Measurements from ENCODE around the gene LCMT1.
"Not testable (repeated sequence)": the region's sequence is repeated elsewhere in the genome, so short reads cannot be mapped to it uniquely, and the experiment has no call there.

LCMT1 gene

GRCh38 chr16:25177831-25178688, 66.5 kb downstream of the LCMT1 start:
- H3K27ac ChIP-seq (ENCODE audit: low read depth, low read length): no peak overlapping the region
- no peak overlapping the region for H2BK12ac ChIP-seq (ENCODE audit: low read length)
- no peaks in the 10 kb centered on the region for H3K27me3 ChIP-seq (ENCODE audit: insufficient read depth, low read length)
- no peak overlapping the region for H3K9ac ChIP-seq (ENCODE audit: low read length)
- H3K36me3 ChIP-seq (ENCODE audit: control insufficient read depth in 1 of 2, insufficient read depth in 2 of 2, low read length in 2 of 2): peaks cover 9% of the 10 kb centered on the region in 2 experiments
- H3K79me1 ChIP-seq (ENCODE audit: low read length): no peaks in the 10 kb centered on the region
- H2AK5ac ChIP-seq (ENCODE audit: low read length): no peak overlapping the region
- no peak overlapping the region for H3K4me3 ChIP-seq (ENCODE audit: low read depth, low read length)
- no peak overlapping the region for H3K23ac ChIP-seq (ENCODE audit: low read length)
- H2BK120ac ChIP-seq (ENCODE audit: insufficient read depth, low read length, poor library complexity): no peak overlapping the region
- no peak overlapping the region for H4K12ac ChIP-seq (ENCODE audit: low read depth, low read length)
- H3K18ac ChIP-seq (ENCODE audit: low read length): no peak overlapping the region
- no peaks in the 10 kb centered on the region for H3K9me3 ChIP-seq (ENCODE audit: insufficient read depth, low read depth, low read length)
- no peak overlapping the region for H3K4me2 ChIP-seq (ENCODE audit: low read length)
- H2AFZ ChIP-seq (ENCODE audit: insufficient read depth, low read length, poor library complexity): no peak overlapping the region
- H4K91ac ChIP-seq (ENCODE audit: low read depth, low read length): no peak overlapping the region
- H3K4me1 ChIP-seq (ENCODE audit: control insufficient read depth in 1 of 2, insufficient read depth in 2 of 2, low read length in 2 of 2): no peaks in the 10 kb centered on the region
- no peak overlapping the region for H3K14ac ChIP-seq (ENCODE audit: low read length)
- WGBS (ENCODE audit: extremely low coverage, insufficient coverage, insufficient read length): no CpG with 5 or more reads among the region's 20 CpGs
- H3K4ac ChIP-seq (ENCODE audit: low read depth, low read length): no peak overlapping the region
- DNase-seq: no peak
- no peak overlapping the region for H2BK5ac ChIP-seq (ENCODE audit: low read depth, low read length, poor library complexity)
- H3K79me2 ChIP-seq (ENCODE audit: control insufficient read depth, insufficient read depth, low read length, poor library complexity): no peaks in the 10 kb centered on the region
- H4K8ac ChIP-seq (ENCODE audit: low read depth, low read length): no peak overlapping the region

- H4K12ac ChIP-seq (ENCODE audit: low read depth, low read length); H3K79me2 ChIP-seq (ENCODE audit: control insufficient read depth, insufficient read depth, low read length, poor library complexity); H3K27ac ChIP-seq (ENCODE audit: low read depth, low read length); H2AFZ ChIP-seq (ENCODE audit: insufficient read depth, low read length, poor library complexity); H3K9ac ChIP-seq (ENCODE audit: low read length); H3K4me3 ChIP-seq (ENCODE audit: low read depth, low read length); H3K9me3 ChIP-seq (ENCODE audit: insufficient read depth, low read depth, low read length); H3K79me1 ChIP-seq (ENCODE audit: low read length); H3K4me2 ChIP-seq (ENCODE audit: low read length); H4K91ac ChIP-seq (ENCODE audit: low read depth, low read length); H4K8ac ChIP-seq (ENCODE audit: low read depth, low read length); H2BK12ac ChIP-seq (ENCODE audit: low read length); H3K23ac ChIP-seq (ENCODE audit: low read length); H2AK5ac ChIP-seq (ENCODE audit: low read length); H3K4me1 ChIP-seq (ENCODE audit: control insufficient read depth in 1 of 2, insufficient read depth in 2 of 2, low read length in 2 of 2); H3K4ac ChIP-seq (ENCODE audit: low read depth, low read length); H3K36me3 ChIP-seq (ENCODE audit: control insufficient read depth in 1 of 2, insufficient read depth in 2 of 2, low read length in 2 of 2); H3K18ac ChIP-seq (ENCODE audit: low read length); H2BK120ac ChIP-seq (ENCODE audit: insufficient read depth, low read length, poor library complexity); DNase-seq; H3K27me3 ChIP-seq (ENCODE audit: insufficient read depth, low read length); H2BK5ac ChIP-seq (ENCODE audit: low read depth, low read length, poor library complexity); H3K14ac ChIP-seq (ENCODE audit: low read length): not testable (repeated sequence)
- WGBS (ENCODE audit: extremely low coverage, insufficient coverage, insufficient read length): no CpG with 5 or more reads among the region's 6 CpGs
Measured at GRCh38 chr16:25181236-25181635, 69.7 kb downstream of the LCMT1 start.

GRCh38 chr16:25184771-25185170, 73.2 kb downstream of the LCMT1 start:
- no peak overlapping the region for H3K9ac ChIP-seq (ENCODE audit: low read length)
- no peaks in the 10 kb centered on the region for H3K9me3 ChIP-seq (ENCODE audit: insufficient read depth, low read depth, low read length)
- H3K27me3 ChIP-seq (ENCODE audit: insufficient read depth, low read length): no peaks in the 10 kb centered on the region
- no peak overlapping the region for H3K4me3 ChIP-seq (ENCODE audit: low read depth, low read length)
- H2BK12ac ChIP-seq (ENCODE audit: low read length): no peak overlapping the region
- no CpG with 5 or more reads among the region's 3 CpGs for WGBS (ENCODE audit: extremely low coverage, insufficient coverage, insufficient read length)
- H3K4ac ChIP-seq (ENCODE audit: low read depth, low read length): no peak overlapping the region
- no peaks in the 10 kb centered on the region for H3K79me2 ChIP-seq (ENCODE audit: control insufficient read depth, insufficient read depth, low read length, poor library complexity)
- H2AK5ac ChIP-seq (ENCODE audit: low read length): no peak overlapping the region
- no peak overlapping the region for H3K27ac ChIP-seq (ENCODE audit: low read depth, low read length)
- no peak for DNase-seq
- no peak overlapping the region for H3K18ac ChIP-seq (ENCODE audit: low read length)
- no peak overlapping the region for H3K4me2 ChIP-seq (ENCODE audit: low read length)
- no peak overlapping the region for H4K8ac ChIP-seq (ENCODE audit: low read depth, low read length)
- H3K36me3 ChIP-seq (ENCODE audit: control insufficient read depth in 1 of 2, insufficient read depth in 2 of 2, low read length in 2 of 2): no peaks in the 10 kb centered on the region
- no peak overlapping the region for H4K12ac ChIP-seq (ENCODE audit: low read depth, low read length)
- H2BK5ac ChIP-seq (ENCODE audit: low read depth, low read length, poor library complexity): no peak overlapping the region
- no peak overlapping the region for H3K14ac ChIP-seq (ENCODE audit: low read length)
- peaks cover 0 to 2% of the 10 kb centered on the region in 2 experiments for H3K4me1 ChIP-seq (ENCODE audit: control insufficient read depth in 1 of 2, insufficient read depth in 2 of 2, low read length in 2 of 2)
- no peaks in the 10 kb centered on the region for H3K79me1 ChIP-seq (ENCODE audit: low read length)
- H2AFZ ChIP-seq (ENCODE audit: insufficient read depth, low read length, poor library complexity): no peak overlapping the region
- H3K23ac ChIP-seq (ENCODE audit: low read length): no peak overlapping the region
- H4K91ac ChIP-seq (ENCODE audit: low read depth, low read length): no peak overlapping the region
- no peak overlapping the region for H2BK120ac ChIP-seq (ENCODE audit: insufficient read depth, low read length, poor library complexity)

GRCh38 chr16:25187491-25187795, 75.9 kb downstream of the LCMT1 start:
- Histone ChIP-seq H3K4ac (ENCODE audit: low read depth, low read length) (no peak overlapping the region), H2BK12ac (ENCODE audit: low read length) (no peak overlapping the region), H3K36me3 (ENCODE audit: control insufficient read depth in 1 of 2, insufficient read depth in 2 of 2, low read length in 2 of 2) (no peaks in the 10 kb centered on the region), H4K12ac (ENCODE audit: low read depth, low read length) (no peak overlapping the region), H2AK5ac (ENCODE audit: low read length) (no peak overlapping the region), H3K4me2 (ENCODE audit: low read length) (no peak overlapping the region), H3K27me3 (ENCODE audit: insufficient read depth, low read length) (no peaks in the 10 kb centered on the region), H3K4me1 (ENCODE audit: control insufficient read depth in 1 of 2, insufficient read depth in 2 of 2, low read length in 2 of 2) (peaks cover 0 to 2% of the 10 kb centered on the region in 2 experiments), H3K14ac (ENCODE audit: low read length) (no peak overlapping the region), H3K79me2 (ENCODE audit: control insufficient read depth, insufficient read depth, low read length, poor library complexity) (no peaks in the 10 kb centered on the region), H3K9ac (ENCODE audit: low read length) (no peak overlapping the region), H2AFZ (ENCODE audit: insufficient read depth, low read length, poor library complexity) (no peak overlapping the region), H2BK120ac (ENCODE audit: insufficient read depth, low read length, poor library complexity) (no peak overlapping the region), H3K18ac (ENCODE audit: low read length) (no peak overlapping the region), H3K79me1 (ENCODE audit: low read length) (no peaks in the 10 kb centered on the region), H2BK5ac (ENCODE audit: low read depth, low read length, poor library complexity) (no peak overlapping the region), H3K23ac (ENCODE audit: low read length) (no peak overlapping the region), H3K4me3 (ENCODE audit: low read depth, low read length) (no peak overlapping the region), H4K8ac (ENCODE audit: low read depth, low read length) (no peak overlapping the region), H3K9me3 (ENCODE audit: insufficient read depth, low read depth, low read length) (no peaks in the 10 kb centered on the region), H4K91ac (ENCODE audit: low read depth, low read length) (no peak overlapping the region), H3K27ac (ENCODE audit: low read depth, low read length) (no peak overlapping the region)
- DNase-seq: peak; percentile 53 to 80
- no CpG with 5 or more reads among the region's 3 CpGs for WGBS (ENCODE audit: extremely low coverage, insufficient coverage, insufficient read length)

All from trophoblast cell (in vitro differentiated cells and primary cell).